Ecto neural progenitor cell (in vitro differentiated cells): ENCODE measurements around the gene ANO9.
"Not testable (repeated sequence)": the region's sequence is repeated elsewhere in the genome, so short reads cannot be mapped to it uniquely, and the experiment has no call there.

ENCODE experiments used
- DNase-seq: peaks from one replicate; pipeline ENCODE4 v3.0.0-alpha.2; 2018; ENCODE audit warnings: low spot score

Gene ANO9

DNA sequence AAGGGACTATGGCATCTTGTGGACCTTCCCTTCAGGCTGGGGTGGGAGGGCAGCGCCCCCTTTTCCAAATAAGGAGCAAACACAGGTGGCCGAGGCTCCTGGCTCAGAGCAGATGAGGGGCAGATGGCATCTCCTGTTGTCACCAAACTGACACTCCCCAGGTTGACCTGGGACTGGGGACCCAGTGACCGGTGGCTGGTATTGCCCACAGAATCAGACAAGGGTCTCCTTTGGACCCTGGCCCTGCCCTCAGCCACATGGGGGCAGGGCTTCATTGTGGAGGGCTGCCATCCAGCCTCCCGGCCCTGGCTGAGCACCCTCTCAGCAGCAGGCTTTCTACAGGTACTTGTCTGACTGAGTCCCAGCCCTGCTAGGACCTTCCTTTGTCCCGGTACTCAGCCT is 26.2 kb downstream of the ANO9 start:
- no peak for DNase-seq

DNA sequence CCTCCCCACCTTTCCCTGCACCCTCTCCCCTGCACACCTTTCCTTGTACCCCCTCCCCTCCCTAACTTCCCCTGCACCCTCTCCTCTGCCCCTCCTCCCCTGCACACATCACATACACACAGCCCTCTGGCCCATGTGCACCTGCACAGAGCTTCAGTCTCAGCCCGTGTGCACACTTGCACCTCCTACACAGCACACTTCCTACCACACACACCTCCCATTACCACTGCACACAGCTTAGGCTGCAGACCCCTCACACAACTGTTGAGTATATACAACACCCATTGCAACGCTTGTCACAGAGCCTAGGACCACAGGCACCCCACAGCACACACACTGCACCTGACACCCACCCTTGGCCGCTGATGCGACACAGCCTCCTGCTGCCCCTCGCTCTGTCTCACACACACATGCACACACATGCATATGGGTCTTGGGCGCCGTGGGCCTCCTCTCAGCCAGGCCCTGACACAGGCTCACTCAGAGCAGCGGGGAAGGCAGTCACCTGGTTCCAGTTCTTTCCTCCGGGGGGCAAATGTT is 27.4 kb downstream of the ANO9 start:
- DNase-seq = no peak

DNA sequence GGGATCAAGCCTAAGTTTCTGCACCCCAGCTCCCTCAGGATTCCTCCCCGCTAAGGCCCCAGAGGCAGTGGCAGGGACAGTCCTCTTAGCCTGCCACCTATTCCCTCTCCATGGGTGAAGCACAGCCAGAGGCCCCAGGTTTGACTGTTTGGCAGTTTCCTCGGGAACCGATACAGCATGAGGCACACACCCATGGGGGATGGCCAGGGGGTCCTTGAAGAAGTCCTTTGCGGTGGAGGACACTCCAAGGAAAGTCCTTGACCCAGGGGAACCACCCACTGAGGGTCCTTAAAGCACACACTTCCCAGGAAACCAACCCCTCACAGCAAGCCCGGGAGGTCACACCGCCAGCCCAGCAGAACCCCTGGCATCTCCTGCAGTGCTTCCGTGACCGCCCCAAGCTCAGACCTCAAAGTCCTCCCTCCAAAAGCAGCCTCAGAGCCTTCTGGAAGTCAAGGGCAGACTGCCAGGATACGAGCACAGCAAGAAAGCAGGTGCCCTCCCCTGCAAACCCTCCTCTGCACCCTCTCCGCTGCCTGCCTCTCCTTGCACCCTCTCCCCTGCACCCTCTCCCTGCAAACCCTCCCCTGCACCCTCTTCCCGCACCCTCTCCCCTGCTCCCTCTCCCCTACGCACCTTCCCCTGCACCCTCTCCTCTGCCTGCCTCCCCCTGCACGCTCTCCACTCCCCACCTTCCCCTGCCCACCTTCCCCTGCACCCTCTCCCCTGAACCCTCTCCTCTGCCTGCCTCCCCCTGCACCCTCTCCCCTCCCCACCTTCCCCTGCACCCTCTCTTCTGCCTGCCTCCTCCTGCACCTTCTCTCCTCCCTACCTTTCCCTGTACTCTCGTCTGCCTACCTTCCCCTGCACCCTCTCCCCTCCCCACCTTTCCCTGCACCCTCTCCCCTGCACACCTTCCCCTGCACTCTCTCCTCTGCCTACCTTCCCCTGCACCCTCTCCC is 28.4 kb downstream of the ANO9 start:
- DNase-seq = no peak

DNA sequence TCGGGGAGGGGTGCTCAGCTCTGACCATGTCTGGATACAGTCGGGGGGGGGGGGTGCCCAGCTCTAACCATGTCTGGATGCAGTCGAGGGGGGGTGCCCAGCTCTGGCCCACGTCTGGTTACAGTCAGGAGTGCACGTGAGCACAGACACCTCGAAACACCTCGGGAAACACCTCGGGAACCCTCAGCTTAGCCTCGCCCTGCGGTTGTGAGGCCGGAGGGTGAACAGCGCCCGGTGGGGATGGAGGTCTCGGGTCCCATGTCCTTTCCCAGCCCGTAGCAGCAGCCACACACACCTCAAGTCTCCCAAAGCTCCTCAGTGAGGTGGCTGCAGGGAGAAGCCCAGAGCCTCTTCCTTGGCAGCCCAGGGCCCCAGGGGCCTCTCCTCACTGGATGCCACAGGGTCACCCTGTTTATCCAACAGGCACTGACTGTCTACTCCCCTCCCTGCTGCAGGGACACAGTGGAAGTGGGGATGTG is 29.1 kb downstream of the ANO9 start:
- no peak for DNase-seq

DNA sequence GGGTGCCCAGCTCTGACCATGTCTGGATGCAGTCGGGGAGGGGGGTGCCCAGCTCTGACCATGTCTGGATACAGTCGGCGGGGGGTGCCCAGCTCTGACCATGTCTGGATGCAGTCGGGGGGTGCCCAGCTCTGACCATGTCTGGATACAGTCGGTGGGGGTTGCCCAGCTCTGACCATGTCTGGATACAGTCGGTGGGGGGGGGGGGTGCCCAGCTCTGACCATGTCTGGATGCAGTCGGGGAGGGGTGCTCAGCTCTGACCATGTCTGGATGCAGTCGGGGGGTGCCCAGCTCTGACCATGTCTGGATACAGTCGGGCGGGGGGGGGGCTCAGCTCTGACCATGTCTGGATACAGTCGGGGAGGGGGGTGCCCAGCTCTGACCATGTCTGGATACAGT is 30.3 kb downstream of the ANO9 start:
- not testable (repeated sequence) for DNase-seq

DNA sequence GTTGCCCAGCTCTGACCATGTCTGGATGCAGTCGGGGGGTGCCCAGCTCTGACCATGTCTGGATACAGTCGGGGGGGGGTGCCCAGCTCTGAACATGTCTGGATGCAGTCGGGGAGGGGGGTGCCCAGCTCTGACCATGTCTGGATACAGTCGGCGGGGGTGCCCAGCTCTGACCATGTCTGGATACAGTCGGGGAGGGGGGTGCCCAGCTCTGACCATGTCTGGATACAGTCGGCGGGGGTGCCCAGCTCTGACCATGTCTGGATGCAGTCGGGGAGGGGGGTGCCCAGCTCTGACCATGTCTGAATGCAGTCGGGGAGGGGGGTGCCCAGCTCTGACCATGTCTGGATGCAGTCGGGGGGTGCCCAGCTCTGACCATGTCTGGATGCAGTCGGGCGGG is 31.1 kb downstream of the ANO9 start:
- DNase-seq = not testable (repeated sequence)

DNA sequence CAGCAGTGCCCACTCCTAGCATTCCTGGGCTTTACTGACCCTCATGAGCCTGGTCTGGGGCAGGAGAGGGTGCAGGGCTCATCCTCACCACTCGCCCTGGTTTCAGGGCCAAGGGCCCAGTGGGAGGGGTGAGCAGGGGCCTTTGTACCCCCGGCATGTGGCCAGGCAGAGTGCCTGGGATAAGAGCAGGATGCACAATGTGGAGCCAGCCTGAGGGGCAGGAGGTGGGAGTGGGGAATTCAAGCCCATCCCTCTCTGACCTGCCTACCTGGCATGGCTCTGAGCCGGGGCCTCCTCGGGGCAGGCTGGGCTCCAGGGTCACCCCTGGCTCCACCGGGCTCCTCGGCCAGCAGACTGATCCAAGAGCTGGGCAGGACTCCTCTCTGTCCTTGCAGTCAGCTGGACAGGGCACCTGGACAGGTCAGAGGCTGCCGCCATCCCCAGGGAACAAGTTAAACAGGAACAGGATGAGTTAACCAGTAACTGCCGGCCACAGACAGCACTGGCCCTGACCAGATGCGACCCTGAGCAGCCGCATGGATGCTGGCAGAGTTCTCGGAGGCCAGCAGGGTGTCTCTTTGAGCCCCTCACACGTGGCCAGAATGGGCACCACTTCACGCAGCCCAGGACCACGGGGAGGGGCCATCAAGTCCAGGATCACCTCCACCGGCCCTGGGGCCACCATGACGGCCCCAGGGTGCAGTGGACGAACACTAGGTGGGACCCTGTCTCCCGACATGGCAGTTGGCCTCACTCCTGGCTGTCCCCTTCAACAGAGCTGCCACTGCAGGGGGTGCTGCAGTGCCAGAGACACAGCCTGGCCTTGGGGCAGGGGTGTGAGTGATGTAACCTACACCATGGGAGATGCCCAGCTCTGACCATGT is 32.0 kb downstream of the ANO9 start:
- no peak for DNase-seq

DNA sequence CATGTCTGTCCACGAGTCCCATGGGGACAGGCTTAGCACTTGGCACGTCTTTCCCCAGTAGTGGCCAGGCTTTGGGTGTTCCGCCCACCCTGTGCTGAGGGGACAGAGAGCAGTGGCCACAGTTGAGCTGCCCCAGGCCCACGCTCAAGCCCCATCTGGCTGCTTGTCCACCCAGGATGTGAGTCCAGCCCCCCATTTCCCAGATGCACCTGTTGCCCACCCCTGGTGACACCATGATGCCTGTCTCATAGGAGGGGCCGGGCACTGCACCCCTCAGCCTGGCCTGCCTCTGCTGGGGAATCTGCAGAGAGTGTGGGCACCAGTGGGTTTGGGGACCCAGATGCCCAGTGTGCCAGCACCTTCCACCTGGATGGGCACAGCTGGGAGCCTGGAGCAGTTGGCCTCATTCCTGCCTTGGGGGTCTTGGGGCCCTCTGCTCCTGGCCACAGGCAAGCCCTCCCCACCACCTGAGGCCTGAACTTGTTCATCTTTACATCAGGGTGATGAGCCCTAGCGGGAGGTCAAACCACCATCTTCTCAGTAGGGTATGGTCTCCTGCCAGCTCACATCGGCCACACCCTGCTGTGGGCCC is 32.7 kb downstream of the ANO9 start:
- no peak for DNase-seq

DNA sequence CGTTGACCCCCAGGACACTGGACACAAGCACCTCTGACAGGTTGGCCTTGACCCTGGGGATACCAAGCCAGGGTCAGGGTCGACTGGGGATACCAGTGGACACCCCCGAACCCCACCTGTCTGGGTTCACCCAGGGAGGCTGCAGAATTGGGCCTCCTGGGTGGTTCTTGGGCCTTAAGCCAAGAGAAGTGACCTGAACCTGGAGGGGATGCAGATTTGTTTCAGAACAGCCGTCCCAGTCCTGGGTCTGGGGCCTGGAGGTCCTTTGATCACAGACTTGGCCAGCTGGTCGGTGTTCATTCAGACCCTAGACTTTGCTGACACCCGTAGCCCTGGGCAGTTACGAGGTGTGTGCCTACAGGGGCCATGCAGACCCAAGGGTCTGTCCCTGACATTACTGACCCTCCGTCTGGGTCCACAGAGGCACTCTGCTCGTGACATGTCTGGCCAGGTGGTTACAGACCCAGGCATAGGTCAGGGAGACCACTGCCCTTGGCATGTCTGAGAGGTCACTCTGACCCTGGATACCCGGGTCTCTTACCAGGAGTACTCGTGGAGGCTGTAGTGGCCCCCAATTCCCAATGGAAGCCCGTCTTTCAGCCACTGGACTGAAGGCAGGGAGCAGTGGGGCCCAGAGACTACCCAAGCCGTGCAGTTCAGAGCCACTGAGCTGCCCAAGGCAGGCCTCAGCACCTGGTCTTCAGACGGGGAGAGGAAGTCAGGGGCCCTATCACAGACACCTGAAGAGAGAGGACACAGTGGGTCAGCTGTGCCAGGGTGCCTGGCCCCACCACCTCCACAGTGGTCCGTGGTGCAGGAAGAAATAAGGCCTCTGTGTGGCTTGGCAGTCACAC is 33.4 kb downstream of the ANO9 start:
- DNase-seq = no peak

DNA sequence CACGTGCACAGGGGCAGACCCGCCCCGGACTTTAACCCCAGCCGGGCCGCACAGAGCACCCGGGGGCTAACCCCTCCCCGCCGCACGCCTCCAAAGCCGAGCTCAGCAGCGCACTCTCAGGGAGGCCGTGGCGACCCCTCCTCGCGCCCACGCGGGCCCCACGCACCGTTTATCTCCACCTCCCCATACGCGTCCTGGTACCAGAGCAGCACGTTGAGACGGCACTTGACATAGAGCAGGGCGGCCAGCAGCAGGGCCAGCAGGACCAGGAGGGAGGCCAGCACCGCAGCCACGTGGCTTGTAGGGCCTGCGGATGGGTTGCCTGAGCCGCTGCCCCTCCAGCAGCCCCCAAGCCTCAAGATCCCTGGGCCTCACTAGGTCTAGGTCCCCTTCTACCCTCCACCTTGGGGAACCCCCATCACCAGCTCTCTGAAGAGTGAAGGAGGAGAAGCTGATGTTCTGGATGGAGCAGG is 34.1 kb downstream of the ANO9 start:
- DNase-seq = no peak

DNA sequence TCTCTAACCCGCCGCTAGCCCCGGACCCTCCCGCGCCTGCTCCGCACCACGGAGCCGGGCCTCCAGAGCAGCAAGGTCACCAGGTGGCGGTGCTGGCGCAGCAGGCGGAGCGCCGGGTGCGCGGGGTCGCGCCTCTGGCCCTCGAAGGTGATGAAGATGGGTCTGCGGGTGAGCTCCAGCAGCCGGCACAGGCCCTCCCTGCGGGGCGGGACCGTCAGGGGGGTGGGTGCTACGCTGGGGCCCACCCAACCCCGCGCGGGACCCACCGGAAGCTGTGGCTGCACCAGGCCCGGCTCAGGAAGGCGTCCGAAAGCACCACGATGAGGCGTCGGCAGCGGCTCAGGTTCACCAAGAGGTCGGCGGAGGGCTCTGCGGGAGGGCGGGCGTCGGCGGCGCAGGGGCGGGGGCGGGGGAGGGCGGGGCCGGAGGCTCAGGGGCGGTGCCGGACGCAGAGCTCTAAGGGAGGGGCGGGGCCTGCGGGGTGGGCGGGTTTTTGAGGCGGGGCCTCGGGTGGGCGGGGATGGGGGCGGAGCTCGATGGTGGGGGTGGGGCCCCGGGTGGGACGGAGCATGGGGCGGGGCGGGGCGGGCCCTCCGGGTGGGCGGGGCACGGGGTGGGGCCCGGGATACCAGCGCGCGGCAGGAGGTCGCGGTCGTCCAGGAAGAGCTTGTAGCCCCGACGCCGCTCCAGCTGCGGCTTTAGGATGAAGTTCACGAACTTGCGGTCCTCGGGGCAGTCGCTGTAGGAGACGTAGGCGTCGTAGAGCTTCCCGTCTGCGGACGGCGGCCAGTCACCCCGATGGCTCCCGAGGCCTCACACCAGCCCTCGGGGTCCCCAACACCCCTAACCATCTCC is 34.8 kb downstream of the ANO9 start:
- DNase-seq = peak; percentile 88

DNA sequence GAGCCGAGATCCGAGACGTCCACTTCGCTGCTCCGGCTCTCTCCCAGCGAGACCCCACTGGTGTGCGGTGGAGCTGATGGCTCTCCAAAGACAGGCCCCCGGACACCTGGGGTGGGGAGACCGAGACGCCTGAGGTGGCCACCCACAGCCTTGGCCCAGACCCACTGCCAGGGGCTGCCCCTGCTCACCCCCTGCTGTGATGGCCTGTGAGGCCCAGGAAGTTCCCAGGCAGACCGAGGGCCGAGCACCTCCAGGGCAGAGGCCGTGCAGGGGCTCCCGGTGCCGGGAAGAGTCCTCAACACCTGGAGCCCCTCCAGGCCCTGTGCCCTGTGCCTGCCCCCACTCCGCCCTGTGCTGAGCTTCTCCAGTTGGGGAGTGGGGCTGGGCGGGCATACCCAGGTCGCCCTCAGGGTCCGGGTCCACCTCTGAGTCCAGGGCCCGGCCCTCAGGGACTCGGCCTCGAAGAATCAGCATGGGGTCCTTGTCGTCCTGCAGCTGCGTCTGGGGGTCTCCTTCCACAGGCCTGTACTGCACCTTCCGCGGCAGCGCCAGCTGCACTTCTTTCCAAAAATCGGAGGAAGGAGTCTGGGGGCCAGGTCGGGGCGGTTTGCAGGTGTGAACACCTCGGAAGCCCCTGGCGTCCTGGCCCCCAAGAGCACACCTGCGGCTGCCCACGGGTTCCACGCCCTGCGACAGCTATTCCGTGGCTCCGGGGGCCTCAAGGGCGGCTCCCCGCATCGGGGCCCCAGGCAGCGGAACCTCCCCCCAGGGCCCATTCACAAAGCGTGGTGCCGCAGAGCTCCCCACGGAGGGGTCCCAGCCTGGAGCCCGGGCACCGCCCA is 35.6 kb downstream of the ANO9 start:
- no peak for DNase-seq

DNA sequence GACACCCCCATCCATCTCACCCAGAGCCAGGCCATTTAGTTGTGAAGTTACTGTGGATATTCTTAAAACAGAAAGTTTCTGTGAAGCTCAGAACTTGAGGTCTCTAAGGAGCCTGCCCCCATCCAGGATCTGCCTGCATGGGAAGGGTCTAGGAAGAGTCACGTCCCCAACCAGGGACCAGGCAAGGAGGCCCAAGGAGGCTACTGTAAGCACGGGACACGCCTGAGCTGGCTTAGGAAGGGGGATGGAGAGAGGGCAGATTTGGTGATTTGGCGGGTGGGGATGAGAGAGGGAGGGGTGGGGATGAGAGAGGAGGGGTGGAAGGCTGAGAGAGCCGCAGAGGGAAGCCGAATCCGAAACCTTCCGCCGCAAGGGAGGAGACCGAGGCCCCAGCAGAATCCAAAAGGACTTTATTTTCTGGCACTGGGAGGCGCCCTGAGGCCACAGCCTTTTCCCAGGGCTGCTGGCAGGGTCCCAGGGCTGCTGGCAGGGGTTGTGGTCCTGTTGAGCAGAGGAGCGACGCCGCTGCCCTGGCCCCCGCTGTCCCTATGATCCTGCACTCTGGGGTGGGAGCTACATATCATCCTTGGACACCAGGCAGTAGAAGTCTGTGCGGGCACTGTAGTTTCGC is 36.4 kb downstream of the ANO9 start:
- DNase-seq = no peak

DNA sequence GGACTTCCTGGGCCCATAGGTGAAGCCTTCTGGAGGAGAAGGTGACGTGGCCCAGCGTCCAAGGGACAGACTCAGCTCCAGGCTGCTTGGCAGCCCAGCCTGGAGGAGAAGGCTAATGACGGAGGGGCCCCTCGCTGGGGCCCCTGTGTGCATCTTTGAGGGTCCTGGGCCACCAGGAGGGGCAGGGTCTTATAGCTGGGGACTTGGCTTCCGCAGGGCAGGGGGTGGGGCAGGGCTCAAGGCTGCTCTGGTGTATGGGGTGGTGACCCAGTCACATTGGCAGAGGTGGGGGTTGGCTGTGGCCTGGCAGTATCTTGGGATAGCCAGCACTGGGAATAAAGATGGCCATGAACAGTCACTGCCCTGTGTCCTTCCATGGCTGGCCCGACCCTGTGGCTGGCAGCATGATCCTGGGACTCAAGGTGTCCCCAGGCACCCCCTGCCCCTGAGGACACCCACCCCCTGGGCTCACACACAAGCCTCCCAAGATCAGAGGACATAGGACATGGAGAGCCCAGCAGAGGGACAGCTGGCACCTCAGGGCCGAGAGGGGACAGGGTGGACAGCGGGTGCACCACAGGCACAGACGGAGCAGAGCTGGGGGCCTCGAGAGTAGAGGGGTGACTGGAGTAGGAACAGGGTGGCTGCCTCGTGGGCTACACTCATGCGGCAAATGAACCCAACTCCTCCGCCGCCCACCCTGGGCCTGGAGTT is 37.1 kb downstream of the ANO9 start:
- no peak for DNase-seq

DNA sequence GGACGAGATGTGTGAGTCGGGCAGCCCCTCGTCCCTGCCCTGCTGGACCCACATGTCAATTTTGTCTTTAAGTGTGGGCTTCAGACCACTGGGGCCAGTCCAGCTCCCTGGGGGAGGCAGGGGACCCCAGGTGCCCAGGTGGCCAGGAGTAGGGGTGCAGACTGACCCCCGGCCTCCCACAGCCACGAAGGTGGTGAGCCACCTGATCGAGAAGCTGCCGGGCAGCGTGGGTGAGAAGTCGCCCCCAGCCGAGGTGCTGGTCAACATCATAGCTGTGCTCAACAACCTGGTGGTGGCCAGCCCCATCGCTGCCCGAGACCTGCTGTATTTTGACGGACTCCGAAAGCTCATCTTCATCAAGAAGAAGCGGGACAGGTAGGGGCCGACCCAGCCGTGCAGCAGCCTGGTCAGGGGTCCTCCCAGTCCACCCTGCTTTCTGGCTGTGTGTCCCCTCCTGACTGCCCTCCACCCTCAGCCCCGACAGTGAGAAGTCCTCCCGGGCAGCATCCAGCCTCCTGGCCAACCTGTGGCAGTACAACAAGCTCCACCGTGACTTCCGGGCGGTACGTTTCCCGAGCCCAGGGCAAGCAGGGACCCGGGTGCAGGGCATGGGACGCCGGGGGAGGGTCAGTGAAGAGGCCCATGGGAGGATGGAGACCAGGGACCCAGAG is 37.9 kb downstream of the ANO9 start:
- DNase-seq = no peak

DNA sequence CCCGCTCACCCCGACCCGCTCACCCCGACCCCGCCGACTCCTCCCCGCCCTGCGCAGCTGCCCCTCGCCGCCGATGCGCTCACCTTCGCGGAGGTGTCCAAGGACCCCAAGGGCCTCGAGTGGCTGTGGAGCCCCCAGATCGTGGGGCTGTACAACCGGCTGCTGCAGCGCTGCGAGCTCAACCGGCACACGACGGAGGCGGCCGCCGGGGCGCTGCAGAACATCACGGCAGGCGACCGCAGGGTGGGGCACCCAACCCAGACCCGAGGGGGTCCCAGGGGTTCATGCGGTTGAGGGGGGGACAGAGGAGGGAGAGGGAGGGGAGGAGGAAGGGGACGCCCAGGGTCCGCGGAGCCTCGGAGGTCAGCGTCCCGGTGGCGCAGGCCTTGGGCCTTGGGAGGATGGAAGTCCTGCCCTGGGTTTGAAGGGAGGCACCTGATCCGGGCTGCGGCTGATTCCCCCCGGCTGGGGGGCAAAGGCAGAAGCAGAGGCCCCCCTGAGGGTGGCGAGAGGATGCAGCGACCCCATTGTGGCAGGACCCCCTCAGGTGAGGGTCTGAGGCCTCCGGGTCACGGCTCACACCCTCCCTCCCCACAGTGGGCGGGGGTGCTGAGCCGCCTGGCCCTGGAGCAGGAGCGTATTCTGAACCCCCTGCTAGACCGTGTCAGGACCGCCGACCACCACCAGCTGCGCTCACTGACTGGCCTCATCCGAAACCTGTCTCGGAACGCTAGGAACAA is 38.6 kb downstream of the ANO9 start:
- no peak for DNase-seq

DNA sequence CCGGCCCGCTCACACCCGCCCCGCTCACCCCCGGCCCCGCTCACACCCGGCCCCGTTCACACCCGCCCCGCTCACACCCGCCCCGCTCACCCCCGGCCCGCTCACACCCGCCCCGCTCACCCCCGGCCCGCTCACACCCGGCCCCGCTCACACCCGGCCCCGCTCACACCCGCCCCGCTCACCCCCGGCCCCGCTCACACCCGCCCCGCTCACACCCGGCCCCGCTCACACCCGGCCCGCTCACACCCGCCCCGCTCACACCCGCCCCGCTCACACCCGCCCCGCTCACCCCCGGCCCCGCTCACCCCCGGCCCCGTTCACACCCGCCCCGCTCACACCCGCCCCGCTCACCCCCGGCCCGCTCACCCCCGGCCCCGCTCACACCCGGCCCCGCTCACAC is 40.6 kb downstream of the ANO9 start:
- not testable (repeated sequence) for DNase-seq
